HG03457 (cell line): Measurements from ENCODE around the gene ACTG1.

Experiments
- ATAC-seq: cut with Tn5 transposase; IDR thresholded peaks from one replicate; pipeline ENCODE4 v1.9.1; 2021; ENCODE audit warnings: moderate number of reproducible peaks; ENCODE audit not compliant: unreplicated experiment

ACTG1 gene

DNA sequence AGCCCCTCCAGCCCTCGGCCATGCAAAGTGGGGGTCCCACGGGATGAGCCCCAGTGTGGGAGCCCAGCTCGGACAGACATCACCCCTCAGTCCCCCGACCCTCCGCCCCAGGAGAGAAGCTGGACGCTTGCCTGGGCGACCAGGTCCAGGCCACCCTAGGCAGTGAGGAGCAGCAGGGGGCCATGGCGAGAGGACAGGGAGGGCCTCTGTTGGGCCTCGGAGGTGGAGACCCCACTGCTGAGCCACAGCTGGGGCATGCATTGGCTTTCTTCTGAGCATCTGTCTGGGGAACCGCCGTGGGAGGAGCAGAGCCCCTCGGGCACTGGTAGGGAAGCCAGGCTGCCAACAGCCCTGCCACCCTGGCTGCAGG is 13.0 kb downstream of the ACTG1 start:
- no peak for ATAC-seq

- ATAC-seq, result no peak
Observed at GRCh38 chr17:81498953-81499600, 13.5 kb downstream of the ACTG1 start.

GRCh38 chr17:81494626-81495377 is 17.8 kb downstream of the ACTG1 start:
- ATAC-seq, result no peak

- no peak for ATAC-seq
Observed at GRCh38 chr17:81493198-81494038, 19.2 kb downstream of the ACTG1 start.

DNA sequence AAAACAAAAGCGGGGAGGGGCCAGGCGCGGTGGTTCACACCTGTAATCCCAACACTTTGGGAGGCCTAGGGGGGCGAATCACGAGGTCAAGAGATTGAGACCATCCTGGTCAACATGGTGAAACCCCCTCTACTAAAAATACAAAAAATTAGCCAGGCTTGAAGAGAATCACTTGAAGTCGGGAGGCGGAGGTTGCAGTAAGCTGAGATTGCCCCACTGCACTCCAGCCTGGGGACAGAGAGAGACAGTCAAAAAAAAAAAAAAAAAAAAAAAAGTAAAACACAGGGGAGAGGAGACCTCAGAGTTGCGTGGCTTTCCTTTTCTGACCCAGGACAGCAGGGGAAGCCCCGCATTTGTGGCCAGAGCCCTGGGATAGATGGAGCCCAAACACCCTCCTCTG is 19.9 kb downstream of the ACTG1 start:
- ATAC-seq, result no peak

DNA sequence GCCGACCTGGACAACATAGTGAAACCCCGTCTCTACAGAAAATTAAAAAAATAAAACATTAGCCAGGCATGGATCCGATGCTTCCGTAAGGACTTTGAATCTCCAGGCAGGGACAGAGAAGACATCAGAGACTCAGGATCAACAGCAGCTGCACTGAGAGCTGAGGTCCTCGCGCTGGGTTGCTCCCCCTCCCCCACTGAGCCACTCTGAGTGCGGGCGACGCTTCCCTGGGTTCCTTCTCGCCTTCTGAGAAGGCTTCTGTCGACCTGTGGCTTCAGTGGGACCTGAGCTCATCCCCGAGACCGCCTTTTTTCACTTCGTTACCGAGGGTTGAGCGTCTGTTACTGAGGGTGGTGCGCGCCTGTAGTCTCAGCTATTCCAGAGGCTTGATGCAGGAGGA is 20.4 kb downstream of the ACTG1 start:
- no peak for ATAC-seq

DNA sequence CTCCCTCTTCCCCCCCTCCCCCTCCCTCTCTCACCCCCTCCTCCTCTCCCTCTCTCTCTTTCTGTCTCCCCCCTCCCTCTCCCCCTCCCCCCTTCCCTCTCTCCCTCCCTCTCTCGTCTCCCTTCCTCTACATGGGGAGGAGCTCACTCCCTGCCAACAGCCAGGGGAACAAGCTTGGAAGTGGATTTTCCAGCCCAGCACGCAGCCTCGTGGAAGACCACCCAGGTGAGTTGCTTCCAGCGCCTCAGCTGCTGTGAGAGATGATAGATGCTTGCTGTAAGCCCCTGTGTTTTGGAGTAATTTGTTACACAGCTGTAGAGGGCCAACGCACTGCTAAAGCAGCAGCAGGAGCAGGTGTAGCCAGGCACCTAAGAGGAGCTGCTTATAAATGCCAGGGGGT is 20.8 kb downstream of the ACTG1 start:
- no peak for ATAC-seq

GRCh38 chr17:81491181-81491581 is 21.4 kb downstream of the ACTG1 start:
- ATAC-seq, result no peak

DNA sequence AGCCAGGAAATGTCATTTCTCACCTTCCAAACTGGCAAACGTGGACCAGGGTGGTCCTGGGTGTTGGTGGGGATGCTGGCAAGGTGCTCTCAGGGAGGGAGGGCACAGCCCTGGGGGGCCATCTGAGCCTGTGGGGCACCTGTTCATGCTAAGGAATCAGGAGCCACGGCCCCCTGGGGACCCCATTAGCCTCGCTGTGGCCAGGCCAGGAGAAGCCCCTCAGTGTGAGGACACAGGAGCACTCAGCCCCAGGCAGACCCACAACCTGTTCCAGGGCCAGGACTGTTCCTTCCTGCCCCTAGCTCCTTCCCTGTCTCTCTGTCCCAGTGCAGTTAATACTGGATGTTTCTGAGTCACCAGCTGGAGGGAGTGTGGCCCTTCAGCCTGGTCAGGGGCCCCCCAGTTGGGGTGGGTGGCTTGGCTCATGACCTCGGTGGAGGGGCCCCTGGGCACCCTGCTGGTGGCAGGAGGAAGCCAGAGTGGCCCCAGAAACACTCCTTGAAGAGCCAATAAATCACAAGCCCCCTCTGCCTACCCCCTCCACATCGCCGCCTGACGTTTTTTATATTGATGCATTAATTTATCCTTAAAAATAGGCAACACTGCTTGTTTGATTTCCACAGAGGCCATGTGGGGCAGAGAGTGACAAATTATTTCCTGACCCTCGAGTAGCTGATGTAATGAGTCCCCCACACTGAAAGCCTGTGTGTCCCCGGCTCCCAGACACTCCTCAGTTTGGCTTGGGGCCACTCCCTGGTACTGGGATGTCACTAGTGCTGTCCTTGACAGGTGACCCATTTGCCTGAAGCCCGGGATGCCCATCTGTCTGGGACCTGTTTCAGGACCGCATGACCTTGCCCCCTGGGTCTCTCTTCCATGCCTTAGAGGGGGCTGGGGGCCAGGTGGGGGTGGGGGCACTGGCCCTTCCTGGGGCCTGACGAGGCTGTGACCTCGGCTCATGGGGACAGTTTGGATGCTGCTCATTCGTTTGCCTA is 22.3 kb downstream of the ACTG1 start:
- ATAC-seq, result no peak

GRCh38 chr17:81489012-81489997 is 23.3 kb downstream of the ACTG1 start:
- ATAC-seq, result no peak

DNA sequence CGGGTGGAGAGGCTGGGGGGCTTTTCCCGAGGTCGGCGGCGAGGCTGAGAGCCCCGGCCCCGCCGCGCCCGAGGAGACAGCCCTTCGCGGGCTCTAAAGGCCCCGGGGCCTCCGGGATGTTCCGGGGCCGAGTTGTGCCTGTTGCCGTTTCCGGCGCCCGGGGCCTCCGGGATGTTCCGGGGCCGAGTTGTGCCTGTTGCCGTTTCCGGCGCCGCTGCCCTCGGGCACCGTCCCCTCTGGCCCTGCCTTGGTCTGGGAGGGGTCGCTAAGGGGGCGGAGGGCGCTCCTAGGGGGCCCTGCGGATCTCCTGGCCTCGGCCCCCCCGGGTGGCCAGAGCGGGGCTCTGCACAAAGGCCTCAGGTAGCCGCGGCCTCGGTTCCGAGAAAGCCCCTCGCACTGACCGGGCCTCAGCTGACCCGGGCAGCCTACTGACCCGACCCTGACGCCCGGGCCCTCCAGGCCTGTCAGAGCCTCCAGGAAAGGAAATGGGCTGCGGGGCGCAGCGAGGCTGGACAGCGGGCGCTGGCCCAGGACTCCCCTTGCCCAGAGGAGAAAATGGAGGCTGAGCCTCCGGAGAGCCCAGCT is 24.2 kb downstream of the ACTG1 start:
- ATAC-seq, result no peak

DNA sequence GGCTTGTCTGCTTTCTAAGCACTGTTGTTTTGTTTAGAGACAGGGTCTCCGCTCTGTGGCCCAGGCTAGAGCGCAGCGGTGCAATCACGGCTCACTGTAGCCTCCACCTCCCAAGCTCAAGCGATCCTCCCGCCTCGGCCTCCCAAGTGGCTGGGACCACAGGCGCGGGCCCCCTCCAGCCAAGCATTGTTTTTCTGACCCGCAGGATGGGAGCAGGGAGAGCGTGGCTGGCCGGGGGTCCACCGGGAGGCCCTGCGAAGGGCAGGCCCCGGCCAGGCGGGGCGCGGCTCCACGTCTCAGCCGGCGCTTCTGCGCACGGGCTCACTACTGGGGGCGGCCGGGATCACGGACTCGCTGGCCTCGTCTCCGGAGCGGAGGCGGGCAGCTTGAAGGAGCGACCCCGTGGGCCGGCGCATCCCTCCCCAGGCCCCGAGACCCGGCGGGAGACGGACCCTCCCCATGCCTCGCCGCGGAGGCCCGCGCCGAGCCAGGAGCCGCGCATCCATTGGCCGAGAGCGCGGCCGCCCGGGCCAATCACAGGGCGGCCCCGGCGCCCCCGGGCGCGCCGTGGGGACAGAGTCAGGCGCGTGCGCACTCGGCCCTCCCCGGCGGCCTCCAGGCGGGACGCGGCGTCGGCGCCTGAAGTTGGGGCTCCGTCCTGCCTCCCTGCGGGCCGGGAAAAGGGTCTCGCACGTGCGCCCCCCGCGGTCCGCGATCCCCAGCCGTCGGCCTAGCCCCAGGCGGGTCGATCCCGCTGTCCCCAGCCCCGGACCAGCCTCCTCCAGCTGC is 24.9 kb downstream of the ACTG1 start:
- no peak for ATAC-seq

- ATAC-seq, result no peak
Observed at GRCh38 chr17:81487089-81487486, 25.5 kb downstream of the ACTG1 start.

DNA sequence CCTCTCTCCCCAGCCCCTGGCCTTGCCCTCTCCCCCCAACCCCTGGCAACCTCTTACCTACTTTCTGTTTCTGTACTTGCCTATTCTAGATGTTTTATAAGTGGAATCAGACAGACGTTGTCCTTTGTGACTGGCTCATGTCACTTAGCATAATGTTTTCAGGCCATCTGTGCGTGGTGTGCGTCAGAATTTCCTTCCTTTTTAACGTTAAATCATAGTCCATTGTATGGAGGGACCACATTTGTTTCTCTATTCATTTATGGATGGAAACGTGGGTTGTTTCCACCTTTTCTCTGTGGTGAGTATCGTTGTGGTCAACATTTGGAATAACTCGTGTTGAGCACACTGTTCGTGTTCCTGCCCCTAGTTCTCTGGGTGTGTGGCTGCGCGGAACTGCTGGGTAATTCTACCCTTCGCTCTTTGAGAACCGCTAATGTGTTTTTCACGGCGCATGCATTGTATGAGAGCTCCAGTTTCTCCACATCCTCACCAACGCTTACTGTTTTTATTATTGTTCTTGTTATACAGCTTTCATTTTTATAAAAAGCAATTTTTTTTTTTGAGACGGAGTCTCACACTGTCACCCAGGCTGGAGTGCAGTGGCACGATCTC is 26.3 kb downstream of the ACTG1 start:
- ATAC-seq, result no peak

- peak; percentile 49 for ATAC-seq
Observed at GRCh38 chr17:81484195-81484979, 28.2 kb downstream of the ACTG1 start.

DNA sequence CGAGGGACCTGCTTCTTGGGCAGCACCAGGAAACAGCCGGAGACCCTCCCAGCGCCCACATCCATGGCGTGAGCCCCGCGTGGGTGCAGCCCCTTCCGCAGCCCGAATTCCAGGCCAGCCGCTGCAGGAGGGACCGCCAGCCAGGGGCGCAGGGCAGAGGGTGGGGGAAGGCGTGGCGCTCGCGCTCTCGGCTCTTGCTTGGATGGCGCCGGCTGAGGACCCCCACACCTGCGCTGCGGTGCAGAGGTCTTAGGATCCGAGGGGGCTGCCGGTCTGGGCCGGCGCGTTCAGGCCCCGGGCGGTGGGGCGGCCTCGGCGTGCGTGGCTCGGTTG is 28.8 kb downstream of the ACTG1 start:
- ATAC-seq, result no peak
